Tongue (tissue), 2 donors: Measurements from ENCODE around the gene DNAAF5. TPM values are rescaled to one million over a fixed set of nuclear protein-coding genes. Genes with fewer than 3 reads are reported as not detected.
A peak's percentile ranks its signal among the peaks of the same experiment; 100 is the strongest.

ENCODE experiments used
- DNase-seq: peaks from one replicate; pipeline ENCODE4 v3.0.0-alpha.2; 2015
- total RNA-seq: library from RNA; depleted of rRNA; stranded (reverse); fragments of >200 nt; gene quantifications from one replicate; pipeline ENCODE4 v1.2.3, GENCODE V29; 2014

DNAAF5 gene
- total RNA-seq, 1 donor from 2014 or later, result 22.5 TPM

DNA sequence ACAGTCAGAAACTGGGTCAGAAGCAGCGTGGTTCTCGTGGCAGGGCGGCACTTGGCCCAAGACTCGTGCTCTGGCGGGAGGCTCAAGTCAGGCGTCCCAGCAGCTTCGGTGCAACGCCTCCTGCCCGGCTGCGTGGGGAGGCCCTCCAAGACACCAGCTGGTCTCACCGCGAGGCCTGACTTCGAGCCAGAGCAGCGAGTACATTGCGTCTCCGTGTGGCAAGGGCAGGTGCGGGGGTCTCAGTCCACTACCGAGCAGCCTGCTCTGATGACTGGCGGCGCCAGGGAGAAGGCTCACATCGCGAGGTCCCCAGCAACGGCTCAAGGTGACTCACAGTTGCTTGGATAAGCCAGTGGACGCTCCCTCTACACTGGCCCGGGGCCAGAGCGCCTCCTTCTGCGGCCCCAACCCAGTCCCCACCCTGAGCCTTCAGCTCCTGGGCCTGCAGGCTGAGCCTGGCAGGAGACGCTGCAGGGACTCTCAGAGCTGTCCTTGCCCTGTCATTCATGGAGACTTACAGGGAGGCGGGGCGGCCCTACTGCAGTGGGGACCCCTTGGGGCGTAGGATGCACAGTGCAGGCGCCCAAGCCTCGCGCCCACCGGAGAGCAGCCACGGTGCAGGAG lies 42.5 kb downstream of the DNAAF5 start:
- peak; percentile 79 for DNase-seq

GRCh38 chr7:770336-770735 lies 43.8 kb downstream of the DNAAF5 start:
- DNase-seq, result no peak

DNA sequence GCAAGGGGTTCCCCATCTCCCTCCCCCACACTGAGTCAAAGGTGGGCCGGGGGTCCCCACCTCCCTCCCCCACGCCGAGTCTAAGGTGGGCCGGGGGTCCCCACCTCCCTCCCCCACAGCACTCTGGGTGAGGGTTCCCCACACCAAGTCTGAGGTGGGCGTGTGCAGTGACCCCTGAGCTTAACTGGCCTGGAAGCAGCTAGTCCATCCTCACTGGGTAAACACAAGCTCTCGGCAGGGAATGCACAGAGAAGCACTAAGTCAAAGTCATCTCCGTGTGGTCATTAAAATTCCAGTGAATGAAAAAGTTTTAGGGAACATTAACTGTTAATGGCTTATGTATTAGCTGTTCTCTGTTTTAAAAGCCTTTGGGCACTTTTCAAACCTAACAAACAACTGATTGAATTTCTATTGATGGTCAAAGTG lies 44.3 kb downstream of the DNAAF5 start:
- no peak for DNase-seq

- DNase-seq, result peak; percentile 91
Observed at GRCh38 chr7:771234-772004, 44.9 kb downstream of the DNAAF5 start.

- DNase-seq, result no peak
Observed at GRCh38 chr7:772005-772294, 45.5 kb downstream of the DNAAF5 start.

DNA sequence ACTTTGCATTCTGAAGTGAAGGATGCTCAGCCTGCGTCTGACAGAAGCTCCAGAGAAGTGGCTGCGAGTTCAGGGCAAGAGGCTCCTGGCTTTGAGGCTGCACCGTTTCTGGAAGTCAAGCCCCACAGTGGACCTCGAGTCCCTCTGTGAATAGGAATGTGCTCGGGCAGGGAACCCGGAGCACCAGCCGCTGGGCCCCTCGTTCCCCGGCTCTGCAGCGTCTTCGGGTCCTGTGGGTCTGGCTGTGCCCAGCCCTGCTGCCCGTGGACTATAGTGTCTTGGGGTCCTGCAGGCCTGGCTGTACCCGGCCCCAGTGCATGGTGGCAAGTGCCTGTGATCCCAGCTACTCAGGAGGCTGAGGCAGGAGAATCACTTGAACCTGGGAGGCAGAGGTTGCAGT lies 45.9 kb downstream of the DNAAF5 start:
- no peak for DNase-seq

- DNase-seq, result no peak
Observed at GRCh38 chr7:772861-773621, 46.5 kb downstream of the DNAAF5 start.

DNA sequence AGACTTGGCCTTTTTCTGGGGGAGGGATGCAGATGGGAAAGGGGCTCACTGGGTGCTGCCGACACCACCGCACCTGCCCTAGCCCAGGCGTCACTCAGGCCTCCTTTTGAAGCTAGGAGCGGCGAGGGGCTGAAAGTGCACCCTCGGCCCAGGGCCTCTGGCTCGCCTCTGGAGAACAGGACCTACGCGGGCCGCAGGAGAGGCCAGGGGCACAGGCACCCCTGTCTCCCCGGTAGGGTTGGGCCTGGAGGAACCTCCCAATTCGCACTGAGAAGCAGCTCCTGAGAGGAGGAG lies 47.1 kb downstream of the DNAAF5 start:
- no peak for DNase-seq

DNA sequence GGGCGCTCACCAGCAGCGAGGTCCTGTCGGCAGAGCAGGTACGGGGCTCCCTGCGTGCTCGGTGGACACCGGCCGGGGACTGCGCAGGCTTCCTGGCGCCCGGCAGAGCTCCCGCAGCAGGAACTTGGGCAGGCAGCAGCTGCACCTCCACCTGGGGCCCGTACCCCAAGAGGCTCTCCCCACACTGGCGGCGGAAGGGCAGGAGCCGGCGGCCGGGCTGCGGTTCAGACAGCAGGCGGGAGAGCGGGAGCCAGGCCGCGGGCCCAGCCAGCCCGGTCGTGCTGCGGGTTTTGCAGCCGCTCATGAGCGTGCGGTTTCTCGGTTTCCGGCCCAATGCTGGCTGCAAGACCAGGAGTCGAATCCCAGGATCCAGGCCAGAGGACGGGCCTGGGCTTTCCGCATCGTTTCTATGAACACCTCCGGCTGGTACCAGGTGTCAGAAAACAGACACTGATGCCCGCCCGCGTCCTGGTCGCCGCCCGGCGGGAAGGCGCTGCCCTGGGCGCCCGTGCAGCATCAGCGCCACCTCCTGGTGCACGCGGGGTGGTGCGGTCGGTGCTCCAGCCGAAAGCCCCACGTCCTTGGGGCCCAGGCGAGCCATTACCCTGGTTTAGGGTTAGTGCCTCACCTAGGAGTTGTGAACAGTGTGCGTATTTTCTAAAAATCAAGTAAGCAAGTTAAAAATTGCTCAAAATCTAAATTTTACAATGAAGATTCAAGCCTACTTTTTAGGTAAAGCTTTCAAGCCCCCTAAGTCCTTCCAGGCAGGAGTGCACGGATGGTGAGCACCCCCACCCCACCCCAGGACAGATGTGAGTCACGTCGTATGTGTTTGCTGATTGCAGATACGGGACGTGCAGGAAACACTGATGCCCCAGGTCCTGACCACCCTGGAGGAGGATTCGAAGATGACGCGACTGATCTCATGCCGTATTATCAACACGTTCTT lies 47.9 kb downstream of the DNAAF5 start:
- peak; percentile 78 for DNase-seq

GRCh38 chr7:776381-776780 lies 49.9 kb downstream of the DNAAF5 start:
- no peak for DNase-seq

GRCh38 chr7:776992-777727 lies 50.7 kb downstream of the DNAAF5 start:
- peak; percentile 66 for DNase-seq

DNA sequence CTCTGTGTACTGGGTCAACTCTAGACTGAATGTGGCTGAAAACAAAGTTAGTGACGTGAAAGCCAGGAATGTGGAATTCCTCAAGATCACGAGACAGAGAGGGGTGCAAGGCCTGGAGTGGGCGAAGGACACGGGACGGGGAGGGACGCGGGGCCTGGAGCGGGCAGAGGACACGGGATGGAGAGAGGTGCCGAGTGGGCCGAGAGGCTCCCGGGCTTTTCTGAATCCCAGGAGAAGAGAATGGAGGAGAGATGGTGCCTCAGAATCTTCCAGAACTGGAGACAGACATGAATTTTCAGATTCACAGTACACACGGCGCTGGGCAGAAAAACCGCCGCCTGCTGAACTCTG lies 51.2 kb downstream of the DNAAF5 start:
- no peak for DNase-seq

DNA sequence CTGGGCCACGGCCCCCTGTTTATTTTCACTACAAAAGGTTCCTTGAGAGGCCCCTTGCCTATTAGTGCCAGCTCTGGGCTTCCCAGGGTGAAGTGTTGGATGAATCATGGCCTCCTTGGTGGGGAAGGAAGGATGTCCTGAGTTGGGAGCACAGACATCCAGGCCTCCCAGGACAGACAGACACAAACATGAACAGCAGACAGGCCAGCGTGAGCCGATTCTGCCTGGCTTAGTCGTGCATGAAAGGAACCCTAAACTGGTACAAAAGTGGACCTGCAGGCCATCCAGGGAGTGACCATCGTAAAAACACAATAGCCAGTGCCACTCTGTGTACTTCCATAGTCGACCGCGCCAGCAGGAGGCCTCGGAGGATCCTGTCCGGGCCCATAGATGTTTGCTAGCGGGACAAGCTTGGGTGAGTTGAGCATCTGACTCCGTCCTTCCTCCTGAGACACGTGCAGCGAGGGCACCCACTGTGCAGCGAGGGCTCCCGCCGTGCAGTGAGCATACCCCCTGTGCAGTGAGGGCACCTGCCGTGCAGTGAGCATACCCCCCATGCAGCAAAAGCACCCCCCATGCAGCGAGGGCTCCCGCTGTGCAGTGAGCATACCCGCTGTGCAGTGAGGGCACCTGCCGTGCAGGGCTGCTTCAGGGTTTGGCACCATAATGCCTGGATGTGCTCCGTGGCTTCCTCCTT lies 51.9 kb downstream of the DNAAF5 start:
- DNase-seq, result no peak

- peak; percentile 90 for DNase-seq
Observed at GRCh38 chr7:778968-779451, 52.5 kb downstream of the DNAAF5 start.

DNA sequence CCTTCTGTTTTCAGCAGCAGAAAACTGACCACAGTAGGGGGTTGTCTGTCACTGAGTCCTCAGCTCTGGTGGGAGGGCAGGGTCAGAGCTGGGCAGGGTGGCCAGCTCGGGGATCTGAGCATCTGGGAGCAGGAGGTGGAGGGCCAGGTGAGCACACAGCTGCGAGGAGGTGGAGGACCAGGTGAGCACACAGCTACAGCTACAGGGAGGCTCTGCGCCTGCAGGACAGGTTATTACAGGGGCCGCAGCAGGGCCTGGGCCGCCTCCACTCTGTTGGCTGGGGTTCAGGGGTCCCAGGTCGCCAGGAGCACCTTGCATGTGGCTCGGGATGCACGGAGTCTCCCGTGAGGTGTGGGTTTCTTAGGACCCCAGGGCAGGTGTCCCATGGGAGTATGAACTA lies 53.0 kb downstream of the DNAAF5 start:
- DNase-seq, result no peak

DNA sequence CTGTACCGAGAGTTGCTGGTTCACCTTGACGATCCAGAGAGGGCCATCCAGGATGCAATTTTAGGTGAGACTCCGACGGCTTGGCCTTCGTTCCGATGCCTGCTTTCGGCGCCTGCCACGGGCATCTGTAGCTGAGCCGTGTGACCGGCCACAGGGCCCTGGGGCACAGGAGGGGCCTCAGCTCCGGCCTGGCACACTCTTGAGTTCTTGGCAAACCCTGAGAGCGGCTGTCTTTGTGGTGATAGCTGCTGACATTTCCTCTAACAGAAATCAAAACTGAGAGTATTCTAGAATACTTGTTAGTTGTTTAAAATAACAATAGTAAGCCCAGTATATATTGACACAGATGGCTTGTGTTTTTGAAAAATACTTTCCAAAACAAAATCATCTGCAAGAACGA lies 53.6 kb downstream of the DNAAF5 start:
- DNase-seq, result peak; percentile 50

- DNase-seq, result no peak
Observed at GRCh38 chr7:780516-780915, 54.0 kb downstream of the DNAAF5 start.

DNA sequence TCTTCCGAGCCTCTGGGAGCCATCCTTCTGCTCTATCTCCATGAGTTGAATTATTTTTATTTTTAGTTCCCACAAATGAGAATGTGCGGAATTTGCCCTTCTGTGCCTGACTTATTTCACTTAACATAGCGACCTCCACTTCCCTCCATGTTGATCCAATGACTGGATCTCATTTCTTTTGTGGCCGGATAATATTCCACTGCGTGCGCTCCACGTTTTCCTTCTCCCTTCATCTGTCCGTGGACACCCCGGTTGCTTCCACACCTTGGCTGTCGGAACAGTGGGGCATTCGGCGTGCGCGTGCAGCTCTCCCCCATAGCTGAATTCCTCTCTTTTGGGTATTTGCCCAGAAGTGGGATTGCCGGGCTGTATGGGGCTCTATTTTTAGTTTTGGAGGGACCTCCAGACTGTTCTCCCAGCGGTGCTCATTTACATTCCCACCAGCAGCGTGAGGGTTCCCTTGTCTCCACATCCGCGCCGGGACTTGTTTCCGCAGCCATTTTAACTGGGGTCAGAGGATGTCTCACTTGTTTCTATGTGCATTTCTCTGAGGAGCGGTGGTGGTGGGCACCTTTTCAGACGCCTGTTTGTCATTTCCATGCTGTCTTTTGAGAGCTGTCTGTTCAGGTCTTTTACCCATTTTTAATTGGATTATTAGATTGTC lies 54.8 kb downstream of the DNAAF5 start:
- peak; percentile 42 for DNase-seq

DNA sequence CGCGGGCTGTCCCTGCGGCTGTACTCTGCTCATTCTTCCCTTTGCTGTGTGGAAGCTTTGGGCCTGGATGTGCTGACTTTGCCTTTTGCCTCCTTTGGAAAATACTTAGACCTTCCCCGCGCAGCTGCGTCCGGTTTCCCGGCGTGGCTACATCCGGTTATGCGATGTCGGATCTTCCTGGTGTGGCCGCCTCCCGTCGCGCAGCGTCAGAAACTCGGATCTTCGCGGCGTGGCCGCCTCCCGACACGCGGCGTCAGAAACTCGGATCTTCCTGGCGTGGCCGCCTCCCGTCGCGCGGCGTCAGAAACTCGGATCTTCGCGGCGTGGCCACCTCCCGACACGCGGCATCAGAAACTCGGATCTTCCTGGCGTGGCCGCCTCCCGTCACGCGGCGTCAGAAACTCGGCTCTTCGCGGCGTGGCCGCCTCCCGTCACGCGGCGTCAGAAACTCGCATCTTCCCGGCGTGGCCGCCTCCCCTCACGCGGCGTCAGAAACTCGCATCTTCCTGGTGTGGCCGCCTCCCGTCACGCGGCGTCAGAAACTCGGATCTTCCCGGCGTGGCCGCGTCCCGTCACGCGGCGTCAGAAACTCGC lies 55.5 kb downstream of the DNAAF5 start:
- no peak for DNase-seq
